GM18951 (cell line): Measurements from ENCODE around the gene NCAPD2.

ENCODE experiments used
- POLR2A ChIP-seq: IDR thresholded peaks from 4 replicates; pipeline ENCODE4 v1.6.1; 2011; ENCODE audit warnings: mild to moderate bottlenecking; ENCODE audit not compliant: insufficient read length, insufficient read depth; ENCODE audit errors: extremely low read depth
- in situ Hi-C: fragments of 300-500 bp; cut with MboI; formaldehyde crosslinking; loops from one replicate; pipeline ENCODE4 v1.12.0; 2022; ENCODE audit warnings: low sequenced_read_pairs, mixed read lengths, inconsistent platforms; ENCODE audit not compliant: unreplicated experiment

Gene NCAPD2, protein sequence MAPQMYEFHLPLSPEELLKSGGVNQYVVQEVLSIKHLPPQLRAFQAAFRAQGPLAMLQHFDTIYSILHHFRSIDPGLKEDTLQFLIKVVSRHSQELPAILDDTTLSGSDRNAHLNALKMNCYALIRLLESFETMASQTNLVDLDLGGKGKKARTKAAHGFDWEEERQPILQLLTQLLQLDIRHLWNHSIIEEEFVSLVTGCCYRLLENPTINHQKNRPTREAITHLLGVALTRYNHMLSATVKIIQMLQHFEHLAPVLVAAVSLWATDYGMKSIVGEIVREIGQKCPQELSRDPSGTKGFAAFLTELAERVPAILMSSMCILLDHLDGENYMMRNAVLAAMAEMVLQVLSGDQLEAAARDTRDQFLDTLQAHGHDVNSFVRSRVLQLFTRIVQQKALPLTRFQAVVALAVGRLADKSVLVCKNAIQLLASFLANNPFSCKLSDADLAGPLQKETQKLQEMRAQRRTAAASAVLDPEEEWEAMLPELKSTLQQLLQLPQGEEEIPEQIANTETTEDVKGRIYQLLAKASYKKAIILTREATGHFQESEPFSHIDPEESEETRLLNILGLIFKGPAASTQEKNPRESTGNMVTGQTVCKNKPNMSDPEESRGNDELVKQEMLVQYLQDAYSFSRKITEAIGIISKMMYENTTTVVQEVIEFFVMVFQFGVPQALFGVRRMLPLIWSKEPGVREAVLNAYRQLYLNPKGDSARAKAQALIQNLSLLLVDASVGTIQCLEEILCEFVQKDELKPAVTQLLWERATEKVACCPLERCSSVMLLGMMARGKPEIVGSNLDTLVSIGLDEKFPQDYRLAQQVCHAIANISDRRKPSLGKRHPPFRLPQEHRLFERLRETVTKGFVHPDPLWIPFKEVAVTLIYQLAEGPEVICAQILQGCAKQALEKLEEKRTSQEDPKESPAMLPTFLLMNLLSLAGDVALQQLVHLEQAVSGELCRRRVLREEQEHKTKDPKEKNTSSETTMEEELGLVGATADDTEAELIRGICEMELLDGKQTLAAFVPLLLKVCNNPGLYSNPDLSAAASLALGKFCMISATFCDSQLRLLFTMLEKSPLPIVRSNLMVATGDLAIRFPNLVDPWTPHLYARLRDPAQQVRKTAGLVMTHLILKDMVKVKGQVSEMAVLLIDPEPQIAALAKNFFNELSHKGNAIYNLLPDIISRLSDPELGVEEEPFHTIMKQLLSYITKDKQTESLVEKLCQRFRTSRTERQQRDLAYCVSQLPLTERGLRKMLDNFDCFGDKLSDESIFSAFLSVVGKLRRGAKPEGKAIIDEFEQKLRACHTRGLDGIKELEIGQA (N-terminal part only)

DNA sequence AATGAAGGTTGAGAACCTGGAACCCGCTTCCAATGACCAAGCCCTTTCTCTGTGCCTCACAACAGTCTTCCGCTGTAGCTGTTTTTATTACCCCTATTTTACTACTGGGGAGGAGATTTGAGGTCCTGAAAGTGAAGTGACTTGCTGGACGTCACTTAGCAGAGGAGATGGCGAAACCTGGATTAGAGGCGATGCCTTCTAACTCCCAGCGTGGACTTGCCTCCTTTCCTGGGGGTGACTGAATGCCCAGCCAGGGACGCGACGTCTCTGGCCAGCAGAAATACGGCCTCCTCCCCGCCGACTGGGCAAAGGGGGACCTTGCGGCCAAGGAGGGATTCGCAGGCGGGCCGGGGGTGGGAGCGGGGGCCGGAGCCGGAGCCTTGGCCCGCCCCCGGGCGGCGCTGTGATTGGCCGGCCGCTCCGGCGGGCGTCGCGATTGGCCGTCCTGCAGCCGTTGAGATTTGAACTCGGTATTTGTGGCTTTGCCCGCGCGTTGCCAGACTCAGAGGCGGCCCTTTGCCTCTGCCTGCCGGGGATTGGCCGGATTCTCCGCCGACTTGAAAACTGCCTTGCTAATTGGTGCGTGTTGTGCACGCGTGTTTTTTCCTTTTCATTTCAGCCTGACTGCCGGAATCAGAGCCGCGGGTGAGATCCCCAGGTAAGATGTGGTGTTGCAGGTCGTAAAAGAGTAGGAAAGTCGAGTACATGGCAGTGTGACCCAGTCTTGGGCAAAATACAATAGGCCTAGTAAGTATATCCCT, at the start of gene NCAPD2:
NCAPD2 (plus strand) TSS at position 606 of the 761 bp plus-strand sequence. CDS start 997 bp downstream, outside the sequence.
- peak; percentile 70 for TF ChIP-seq POLR2A
- in situ Hi-C loops: no loop called here

DNA sequence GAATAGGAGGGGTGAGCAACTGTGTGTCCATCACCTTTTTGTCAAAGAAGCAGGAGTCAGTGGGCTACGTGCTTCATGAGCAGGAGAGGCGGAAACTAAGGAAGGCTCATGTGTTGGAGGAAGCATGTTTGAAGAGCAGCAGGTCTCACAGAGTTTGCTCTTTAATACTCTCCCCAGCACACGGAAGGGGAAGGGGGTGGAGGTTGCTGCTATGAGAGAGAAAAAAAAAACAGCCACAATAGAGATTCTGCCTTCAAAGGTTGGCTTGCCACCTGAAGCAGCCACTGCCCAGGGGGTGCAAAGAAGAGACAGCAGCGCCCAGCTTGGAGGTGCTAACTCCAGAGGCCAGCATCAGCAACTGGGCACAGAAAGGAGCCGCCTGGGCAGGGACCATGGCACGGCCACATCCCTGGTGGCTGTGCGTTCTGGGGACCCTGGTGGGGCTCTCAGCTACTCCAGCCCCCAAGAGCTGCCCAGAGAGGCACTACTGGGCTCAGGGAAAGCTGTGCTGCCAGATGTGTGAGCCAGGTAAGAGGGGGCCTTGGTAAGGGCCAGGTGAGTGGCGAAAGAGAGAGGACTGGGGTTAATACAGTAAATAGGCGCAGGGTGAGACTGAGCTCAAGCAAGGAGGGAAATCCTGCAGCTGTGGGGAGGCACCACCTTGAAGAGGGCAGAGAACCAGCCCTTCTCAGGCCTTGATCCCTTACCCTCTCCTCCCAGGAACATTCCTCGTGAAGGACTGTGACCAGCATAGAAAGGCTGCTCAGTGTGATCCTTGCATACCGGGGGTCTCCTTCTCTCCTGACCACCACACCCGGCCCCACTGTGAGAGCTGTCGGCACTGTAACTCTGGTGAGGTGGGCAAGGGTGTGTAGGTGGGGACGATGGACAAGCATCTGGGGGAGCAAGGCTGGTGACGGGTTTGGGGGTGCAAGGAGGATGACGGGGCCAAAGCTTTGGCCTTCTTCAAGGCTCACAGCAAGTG, 48.9 kb upstream of the NCAPD2 start, which contains the start of gene CD27:
CD27 (plus strand) TSS at position 252 of the 985 bp plus-strand sequence; CDS start at position 393, 141 bp downstream.
- peak; percentile 71 for TF ChIP-seq POLR2A
- in situ Hi-C loops: no loop called here

DNA sequence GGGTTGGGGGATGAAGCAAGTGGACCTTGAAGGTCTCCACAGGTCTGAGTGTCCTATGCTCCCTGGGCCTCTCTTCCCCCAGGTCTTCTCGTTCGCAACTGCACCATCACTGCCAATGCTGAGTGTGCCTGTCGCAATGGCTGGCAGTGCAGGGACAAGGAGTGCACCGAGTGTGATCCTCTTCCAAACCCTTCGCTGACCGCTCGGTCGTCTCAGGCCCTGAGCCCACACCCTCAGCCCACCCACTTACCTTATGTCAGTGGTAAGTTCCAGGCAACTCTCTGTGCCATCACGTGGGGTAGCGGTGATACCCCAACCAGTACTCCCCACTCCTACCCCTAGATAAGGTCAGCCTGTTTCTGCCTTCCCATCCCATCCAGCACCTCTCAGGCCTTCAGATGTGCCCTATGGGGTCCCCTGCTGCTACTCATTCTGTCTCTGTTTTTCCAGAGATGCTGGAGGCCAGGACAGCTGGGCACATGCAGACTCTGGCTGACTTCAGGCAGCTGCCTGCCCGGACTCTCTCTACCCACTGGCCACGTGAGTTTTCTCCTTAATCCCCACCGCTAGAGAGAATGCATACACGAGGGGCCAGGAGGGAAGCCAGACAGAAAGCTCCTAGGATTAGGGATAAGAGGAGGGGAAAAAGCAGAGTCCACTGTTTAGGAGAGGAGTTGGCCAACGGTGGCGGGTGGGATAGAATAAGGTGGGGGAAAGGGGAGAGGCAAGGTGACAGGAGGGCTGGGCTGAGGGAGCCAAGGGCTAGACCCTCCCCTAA, 43.6 kb upstream of the NCAPD2 start:
- TF ChIP-seq POLR2A: no peak
- in situ Hi-C loops: no loop called here

DNA sequence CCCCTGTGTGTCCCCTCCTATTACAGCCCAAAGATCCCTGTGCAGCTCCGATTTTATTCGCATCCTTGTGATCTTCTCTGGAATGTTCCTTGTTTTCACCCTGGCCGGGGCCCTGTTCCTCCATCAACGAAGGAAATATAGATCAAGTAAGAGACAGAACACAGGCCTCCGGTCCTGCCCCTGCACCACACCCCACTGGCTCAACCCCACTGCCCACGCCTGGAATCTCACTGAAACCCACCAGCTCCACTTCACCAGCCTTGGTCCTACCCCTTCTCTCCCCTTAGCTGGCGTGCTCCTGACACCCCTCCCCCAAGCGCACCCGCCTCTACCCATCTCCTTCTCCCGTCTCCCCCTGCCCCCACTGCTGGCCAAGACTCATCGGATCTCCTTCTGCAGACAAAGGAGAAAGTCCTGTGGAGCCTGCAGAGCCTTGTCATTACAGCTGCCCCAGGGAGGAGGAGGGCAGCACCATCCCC, 43.0 kb upstream of the NCAPD2 start:
- TF ChIP-seq POLR2A: no peak
- in situ Hi-C loops: no loop called here

DNA sequence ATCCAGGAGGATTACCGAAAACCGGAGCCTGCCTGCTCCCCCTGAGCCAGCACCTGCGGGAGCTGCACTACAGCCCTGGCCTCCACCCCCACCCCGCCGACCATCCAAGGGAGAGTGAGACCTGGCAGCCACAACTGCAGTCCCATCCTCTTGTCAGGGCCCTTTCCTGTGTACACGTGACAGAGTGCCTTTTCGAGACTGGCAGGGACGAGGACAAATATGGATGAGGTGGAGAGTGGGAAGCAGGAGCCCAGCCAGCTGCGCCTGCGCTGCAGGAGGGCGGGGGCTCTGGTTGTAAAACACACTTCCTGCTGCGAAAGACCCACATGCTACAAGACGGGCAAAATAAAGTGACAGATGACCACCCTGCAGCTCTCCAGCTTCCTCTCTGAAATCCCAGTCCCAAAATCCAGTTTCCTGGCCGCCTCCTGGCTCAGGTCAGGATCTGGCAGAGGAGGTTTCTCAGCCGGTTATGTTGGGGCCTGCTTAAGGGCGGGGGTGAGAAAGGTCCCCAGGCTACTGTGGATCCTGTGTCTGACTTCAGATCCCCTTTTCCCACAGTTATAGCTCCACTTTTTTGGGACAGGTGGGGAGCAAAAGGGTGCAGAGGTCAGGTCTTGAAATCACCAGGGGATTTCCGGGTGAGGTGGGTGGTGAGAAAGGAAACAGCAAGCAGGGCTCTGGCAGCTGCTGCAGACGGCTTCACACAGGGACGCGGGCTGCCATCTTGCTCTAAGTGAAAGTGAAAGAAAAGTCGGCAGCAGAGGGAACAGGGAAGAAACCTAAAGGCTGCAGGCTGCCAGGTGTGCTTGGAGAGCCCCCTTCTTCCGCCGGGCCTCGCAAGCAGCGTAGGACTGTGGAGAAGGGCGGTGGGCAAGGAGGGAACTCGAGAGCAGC, 42.3 kb upstream of the NCAPD2 start, which contains the start of gene TAPBPL:
TAPBPL (plus strand) TSS at position 695 of the 897 bp plus-strand sequence. CDS start 207 bp downstream, outside the sequence.
- peak; percentile 52 for TF ChIP-seq POLR2A
- in situ Hi-C loops: no loop called here

DNA sequence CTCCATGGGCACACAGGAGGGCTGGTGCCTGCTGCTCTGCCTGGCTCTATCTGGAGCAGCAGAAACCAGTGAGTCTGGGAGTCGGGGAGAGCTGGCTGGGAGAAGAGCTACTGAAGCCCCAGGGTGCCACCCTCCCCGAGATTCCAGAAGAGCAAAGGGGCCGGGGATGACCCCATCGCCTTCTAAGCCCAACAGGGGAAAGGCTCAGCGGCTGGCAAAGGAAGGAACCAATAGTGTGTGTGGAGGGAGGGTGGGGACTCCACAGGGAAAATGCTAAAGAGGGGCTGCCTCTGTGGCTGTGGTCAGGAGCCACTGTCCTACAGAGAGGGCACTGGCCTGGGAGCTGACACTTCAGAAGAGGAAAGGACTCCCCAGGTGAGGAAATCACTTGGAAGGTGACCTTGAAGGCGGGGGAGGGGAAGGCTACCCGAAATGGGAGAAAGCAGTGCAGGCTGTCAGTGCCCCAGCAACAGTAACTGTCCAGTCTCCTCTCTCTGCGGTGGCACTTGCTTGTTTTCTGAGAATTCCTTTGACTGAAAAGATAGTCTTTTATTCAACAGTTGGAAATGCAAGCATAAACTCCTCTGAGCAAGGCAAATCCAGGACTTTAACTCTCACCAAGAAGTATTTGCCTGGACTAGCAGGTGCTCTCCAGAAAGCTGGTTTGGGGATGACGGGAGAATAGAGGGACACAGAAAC, 41.5 kb upstream of the NCAPD2 start:
- in situ Hi-C loops: no loop called here
- no peak for TF ChIP-seq POLR2A

DNA sequence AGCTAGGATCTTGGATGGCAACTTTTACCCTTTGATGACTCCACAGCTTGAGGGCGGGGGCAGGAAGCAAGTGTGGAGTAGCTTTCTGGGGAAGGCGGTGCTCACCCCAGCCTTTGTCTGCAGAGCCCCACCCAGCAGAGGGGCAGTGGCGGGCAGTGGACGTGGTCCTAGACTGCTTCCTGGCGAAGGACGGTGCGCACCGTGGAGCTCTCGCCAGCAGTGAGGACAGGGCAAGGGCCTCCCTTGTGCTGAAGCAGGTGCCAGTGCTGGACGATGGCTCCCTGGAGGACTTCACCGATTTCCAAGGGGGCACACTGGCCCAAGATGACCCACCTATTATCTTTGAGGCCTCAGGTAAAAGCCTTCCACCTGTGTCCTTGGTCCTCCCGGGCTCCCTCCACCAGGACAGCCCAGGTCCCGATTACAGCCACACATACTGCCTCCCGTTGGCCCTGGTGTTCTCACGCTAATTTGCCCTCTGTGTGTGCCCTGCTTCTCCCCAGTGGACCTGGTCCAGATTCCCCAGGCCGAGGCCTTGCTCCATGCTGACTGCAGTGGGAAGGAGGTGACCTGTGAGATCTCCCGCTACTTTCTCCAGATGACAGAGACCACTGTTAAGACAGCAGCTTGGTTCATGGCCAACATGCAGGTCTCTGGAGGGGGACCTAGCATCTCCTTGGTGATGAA, 40.8 kb upstream of the NCAPD2 start:
- TF ChIP-seq POLR2A: peak; percentile 50
- in situ Hi-C loops: no loop called here

DNA sequence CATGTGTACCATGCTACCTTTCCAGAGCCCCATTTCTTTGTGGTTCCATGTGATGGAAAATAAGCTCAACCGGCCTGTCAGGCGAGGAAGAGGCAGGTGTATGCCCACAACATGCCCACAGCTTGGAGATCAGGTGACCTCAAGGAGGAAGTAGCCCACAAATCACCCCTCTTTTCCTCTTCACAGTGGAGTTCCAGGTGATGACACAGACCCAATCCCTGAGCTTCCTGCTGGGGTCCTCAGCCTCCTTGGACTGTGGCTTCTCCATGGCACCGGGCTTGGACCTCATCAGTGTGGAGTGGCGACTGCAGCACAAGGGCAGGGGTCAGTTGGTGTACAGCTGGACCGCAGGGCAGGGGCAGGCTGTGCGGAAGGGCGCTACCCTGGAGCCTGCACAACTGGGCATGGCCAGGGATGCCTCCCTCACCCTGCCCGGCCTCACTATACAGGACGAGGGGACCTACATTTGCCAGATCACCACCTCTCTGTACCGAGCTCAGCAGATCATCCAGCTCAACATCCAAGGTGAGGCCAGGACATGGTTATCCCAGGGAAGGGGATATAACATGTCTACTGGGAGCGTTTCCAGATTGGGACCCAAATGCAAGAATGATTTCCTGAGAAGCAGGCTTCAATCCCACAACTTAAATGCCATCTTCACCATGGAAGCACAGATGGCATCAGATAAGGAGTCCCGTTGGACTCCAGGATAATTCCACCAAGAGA, 36.5 kb upstream of the NCAPD2 start:
- TF ChIP-seq POLR2A: no peak
- in situ Hi-C loops: no loop called here
